Peyer's patch (tissue), 4 donors: Measurements from ENCODE around the gene CD82.

Source experiments
- POLR2A ChIP-seq, 2 donors: fragments of 450-650 bp; IDR thresholded peaks; one replicate each; pipeline ENCODE4 v1.5.1; 2017; ENCODE audit warnings: antibody characterized with exemption in 2 of 2, mild to moderate bottlenecking in 2 of 2, moderate library complexity in 2 of 2
- TF ChIP-seq, protein P1 (sequence below), 6 experiments: fragments of 450-650 bp in 4 of 6; fragments of 200-600 bp in 2 of 6; sonication (generic) in 1 of 6; IDR thresholded peaks; one replicate each; pipeline ENCODE4 v1.5.1; 2017 to 2019; ENCODE audit warnings: antibody characterized with exemption in 6 of 6, mild to moderate bottlenecking in 3 of 6, moderate library complexity in 1 of 6

DNA sequence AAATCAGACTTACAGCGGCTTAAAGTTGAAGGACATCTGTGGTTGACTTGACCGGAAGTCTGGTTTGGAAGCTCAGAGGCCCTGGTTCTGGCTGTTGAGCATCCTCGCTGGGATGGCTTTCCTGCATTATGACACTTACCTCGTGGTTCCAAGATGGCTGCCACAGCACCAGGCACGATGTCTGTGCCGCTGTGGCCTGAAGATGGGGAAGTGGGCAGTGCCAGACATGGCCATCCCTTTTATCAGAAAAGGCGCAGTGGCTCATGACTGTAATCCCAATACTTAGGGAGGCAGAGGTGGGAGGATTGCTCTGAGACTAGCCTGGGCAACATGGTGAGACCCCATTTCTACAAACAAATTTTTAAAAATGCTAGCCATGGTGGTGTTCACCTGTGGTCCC, 40.5 kb downstream of the CD82 start:
- TF ChIP-seq, protein P1, sequence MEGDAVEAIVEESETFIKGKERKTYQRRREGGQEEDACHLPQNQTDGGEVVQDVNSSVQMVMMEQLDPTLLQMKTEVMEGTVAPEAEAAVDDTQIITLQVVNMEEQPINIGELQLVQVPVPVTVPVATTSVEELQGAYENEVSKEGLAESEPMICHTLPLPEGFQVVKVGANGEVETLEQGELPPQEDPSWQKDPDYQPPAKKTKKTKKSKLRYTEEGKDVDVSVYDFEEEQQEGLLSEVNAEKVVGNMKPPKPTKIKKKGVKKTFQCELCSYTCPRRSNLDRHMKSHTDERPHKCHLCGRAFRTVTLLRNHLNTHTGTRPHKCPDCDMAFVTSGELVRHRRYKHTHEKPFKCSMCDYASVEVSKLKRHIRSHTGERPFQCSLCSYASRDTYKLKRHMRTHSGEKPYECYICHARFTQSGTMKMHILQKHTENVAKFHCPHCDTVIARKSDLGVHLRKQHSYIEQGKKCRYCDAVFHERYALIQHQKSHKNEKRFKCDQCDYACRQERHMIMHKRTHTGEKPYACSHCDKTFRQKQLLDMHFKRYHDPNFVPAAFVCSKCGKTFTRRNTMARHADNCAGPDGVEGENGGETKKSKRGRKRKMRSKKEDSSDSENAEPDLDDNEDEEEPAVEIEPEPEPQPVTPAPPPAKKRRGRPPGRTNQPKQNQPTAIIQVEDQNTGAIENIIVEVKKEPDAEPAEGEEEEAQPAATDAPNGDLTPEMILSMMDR (IDR thresholded peaks at IDR 0.05) = no peak
- TF ChIP-seq POLR2A (IDR thresholded peaks at IDR 0.05) = no peak
